NCI-H187 (cell line): ENCODE measurements around the gene DNMBP.
"Not testable (repeated sequence)": the region's sequence is repeated elsewhere in the genome, so short reads cannot be mapped to it uniquely, and the experiment has no call there.

Experiments used
- DNase-seq, 2 experiments: peaks; one replicate each; lab custom pipeline; 2025; lab: John Stamatoyannopoulos, UW

Gene DNMBP

DNA sequence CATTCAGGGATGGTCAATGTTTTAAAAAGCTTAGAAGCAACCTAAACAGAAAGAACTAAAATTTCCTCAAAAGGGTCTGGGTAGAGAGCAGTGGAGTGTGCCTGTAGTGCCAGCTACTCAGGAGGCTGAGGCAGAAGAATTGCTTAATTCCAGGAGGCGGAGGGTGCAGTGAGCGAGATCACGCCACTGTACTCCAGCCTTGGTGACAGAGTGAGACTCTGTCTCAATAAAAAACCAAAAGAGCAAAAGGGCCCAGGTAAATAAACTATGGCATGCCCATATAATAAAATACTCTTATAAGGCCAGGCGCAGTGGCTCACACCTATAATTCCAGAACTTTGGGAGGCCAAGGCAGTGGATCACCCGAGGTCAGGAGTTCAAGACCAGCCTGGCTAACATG, 93.0 kb downstream of the DNMBP start:
- no peak for DNase-seq

DNA sequence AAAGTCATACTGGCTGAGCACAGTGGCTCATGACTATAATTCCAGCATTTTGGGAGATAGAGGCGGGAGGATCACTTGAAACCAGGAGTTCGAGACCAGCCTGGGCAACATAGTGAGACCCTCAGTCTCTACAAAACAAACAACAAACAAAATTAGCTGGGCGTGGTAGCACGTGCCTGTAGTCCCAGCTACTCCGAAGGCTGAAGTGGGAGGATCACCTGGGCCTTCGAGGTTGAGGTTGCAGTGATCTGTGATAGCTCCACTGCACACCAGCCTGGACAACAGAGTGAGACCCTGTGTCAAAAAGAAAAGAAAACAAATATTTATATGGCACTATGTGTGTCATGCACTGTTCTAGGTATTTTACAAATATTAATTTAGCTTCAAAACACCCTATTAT, 94.3 kb downstream of the DNMBP start:
- no peak for DNase-seq

DNA sequence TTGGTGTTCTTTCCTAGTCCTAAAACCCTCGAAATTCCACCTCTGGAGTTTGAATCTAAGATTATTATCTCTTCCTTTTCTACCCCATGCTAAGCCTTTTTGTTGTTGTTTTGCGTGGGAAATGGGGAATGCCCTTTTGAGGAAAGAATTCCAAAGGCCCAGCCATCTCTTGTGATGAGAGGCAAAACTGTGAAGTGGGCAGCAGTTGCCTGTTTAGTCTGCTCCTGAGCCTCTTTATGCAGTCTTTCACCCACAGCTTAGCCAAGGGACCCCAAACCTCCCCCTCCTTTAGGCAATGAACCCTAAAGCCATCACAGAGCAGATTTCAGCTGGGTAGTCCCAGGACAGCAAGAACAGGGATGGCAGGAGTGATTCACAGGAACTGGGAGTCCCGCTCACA, 95.5 kb downstream of the DNMBP start:
- no peak for DNase-seq

GRCh38 chr10:99913831-99914235, 95.9 kb downstream of the DNMBP start:
- DNase-seq = no peak

DNA sequence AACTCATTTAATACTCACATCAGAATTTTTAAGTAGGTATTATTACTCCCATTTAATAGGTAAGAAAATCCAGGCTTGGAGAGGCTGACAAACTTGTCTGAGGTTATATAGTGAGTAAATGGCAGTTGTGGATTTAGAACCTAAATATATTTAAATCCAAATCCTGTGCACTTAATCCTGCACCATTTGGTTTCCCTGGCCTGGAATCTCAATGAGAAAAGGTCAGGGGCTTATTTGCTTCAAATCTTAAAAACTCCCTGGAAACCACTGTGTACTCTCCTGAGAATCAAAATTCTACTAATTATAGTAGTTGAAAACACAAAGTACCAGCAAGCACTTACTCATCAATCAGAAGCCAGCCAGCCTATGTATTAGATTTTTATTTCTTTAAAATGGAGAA, 97.7 kb downstream of the DNMBP start:
- no peak for DNase-seq

DNA sequence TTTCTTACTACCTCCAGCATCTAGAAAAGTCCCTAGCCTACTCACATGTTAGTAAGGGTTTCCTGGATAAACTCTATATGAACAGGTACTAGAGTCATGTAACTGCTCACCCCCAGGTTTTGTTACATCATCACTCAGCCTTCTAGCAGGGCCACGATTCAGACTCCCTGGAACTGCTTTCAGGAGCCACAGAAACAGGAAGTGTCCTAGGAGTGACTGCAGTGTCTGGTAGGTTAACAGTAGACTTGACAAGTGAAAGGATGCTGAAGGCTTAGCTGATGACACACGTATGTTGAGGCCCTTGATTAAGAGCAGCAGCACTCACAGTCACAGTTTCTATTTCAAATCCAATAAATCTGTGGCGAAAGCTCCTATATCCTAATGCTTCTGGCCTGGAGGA, 101.2 kb downstream of the DNMBP start:
- DNase-seq = no peak

- no peak for DNase-seq
Observed at GRCh38 chr10:99906470-99906869, 103.3 kb downstream of the DNMBP start.

GRCh38 chr10:99905971-99906370, 103.8 kb downstream of the DNMBP start:
- no peak for DNase-seq

DNA sequence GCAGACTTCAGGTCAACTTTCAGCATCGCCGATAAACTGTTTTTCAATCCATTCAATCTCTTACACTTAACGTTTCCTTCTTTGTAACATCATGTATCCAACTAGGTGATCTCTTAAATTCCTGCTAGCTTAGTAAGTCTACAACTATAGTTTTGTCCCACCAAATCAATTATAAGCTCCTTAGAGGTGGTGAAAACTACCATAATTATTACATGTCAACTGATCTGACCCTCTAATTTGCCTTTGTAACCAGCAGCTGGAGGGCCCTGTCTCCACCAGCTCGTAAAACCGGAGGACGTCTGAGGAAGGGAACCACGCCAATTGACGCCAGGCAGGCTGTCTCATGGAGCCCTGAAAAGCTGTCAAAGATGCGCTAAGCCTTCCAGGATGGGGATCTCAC, 113.9 kb downstream of the DNMBP start:
- no peak for DNase-seq

DNA sequence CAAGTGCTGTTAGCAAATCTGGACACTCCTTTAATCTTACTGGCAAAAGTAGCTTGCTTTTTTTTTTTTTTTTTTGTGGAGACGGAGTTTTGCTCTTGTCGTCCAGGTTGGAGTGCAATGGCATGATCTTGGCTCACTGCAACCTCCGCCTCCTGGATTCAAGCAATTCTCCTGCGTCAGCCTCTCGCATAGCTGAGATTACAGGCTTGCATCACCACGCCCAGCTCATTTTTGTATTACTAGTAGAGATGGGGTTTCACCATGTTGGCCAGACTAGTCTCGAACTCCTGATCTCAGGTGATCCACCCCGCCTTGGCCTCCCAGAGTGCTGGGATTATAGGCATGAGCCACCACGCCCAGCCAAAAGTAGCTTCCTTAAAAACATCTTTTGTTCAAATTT, 114.7 kb downstream of the DNMBP start:
- not testable (repeated sequence) for DNase-seq

- no peak for DNase-seq
Observed at GRCh38 chr10:99894613-99895012, 115.1 kb downstream of the DNMBP start.

DNA sequence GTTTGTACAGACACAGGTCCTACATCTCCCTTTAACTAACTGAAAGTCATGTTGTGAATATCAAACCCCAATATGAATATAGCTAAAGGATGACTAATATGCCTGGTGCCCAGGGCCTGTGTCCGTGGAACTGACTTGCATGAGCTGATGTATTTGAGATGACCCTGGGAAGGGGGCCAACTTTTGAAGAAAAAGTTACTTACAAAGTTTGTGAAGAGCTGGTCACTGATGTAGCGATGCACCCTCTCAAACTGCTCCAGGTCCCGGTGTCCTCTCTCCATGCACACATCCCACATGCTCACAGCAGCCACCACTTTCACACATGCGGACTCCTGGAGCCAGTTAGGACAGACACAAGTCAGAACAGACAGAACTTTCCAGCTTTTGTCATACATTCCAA, 121.1 kb downstream of the DNMBP start:
- no peak for DNase-seq

DNA sequence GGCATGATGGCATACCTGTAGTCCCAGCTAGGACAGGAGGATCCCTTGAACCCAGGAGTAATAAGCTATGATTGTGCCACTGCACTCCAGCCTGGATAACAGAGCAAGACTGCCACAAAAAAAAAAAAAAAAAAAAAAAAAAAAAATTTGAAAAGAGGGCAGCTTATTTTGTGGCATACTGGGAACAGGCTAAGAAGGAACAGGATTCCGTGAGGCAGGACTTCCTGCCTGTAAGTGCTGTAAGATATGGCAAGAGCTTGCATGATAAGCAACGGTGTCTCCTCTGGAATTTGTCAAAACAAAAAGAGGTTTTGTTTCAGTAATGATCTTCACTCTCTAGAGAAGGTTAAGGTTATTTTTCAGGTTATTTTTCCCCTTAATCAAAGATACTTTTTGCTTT, 126.2 kb downstream of the DNMBP start:
- DNase-seq = no peak

- DNase-seq = no peak
Observed at GRCh38 chr10:99881371-99881770, 128.4 kb downstream of the DNMBP start.

GRCh38 chr10:99880080-99880835, 129.5 kb downstream of the DNMBP start:
- DNase-seq = no peak

GRCh38 chr10:99875473-99875872, 134.3 kb downstream of the DNMBP start:
- no peak for DNase-seq

DNA sequence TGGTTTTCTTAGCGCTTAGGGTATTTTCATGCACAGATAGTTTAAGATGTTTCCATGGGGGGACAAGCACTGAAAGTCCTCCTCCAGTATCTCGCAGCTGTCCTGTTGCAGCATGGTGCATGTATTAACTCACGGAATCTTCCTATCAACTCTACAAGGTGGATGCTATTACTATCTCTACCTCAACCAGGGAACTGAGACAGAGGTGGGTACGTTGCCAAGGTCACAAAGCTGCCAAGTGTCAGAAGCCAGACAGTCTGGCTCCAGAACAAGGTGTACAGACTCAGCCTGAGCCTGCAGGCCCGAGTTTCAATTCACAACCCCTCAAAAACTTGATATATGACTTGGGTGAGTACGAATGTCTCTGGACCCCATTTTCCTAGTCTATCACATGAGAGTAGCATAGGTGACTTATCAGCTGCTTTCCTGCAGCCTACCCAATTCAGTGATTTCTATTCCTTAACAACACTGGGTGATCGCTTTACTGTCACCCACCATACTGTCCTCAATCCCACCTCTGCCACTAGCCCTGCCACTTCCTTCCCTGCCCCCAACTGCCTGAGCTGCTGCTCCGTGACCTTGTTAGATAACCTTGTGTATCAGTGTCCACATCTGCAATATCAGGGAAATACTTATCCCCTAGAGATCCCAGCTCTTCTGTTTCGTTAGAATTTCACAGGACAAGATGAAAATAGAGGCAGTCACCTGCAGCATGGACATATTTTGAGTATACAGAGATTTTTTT, 135.2 kb downstream of the DNMBP start:
- no peak for DNase-seq

DNA sequence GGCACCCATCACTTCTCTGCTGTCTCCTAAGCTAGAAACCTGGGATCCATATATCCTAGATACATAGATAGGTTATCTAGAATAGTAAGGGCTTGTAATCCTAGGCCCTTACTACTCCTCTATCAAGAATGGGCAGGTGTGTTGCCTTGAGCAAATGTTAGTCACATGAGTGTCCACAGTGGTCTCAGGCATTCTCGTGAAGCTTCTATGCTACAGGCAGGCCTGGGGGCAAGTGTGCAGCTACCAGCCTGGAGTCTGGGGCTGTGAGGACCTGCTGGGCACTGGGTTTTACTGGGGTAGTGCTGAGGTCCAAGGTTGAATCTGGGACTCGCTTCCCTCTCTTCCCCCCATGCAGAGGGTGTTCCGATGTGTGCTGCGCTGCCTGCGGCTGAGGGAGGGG, 135.9 kb downstream of the DNMBP start:
- no peak for DNase-seq

GRCh38 chr10:99872367-99873162, 137.2 kb downstream of the DNMBP start:
- no peak for DNase-seq

DNA sequence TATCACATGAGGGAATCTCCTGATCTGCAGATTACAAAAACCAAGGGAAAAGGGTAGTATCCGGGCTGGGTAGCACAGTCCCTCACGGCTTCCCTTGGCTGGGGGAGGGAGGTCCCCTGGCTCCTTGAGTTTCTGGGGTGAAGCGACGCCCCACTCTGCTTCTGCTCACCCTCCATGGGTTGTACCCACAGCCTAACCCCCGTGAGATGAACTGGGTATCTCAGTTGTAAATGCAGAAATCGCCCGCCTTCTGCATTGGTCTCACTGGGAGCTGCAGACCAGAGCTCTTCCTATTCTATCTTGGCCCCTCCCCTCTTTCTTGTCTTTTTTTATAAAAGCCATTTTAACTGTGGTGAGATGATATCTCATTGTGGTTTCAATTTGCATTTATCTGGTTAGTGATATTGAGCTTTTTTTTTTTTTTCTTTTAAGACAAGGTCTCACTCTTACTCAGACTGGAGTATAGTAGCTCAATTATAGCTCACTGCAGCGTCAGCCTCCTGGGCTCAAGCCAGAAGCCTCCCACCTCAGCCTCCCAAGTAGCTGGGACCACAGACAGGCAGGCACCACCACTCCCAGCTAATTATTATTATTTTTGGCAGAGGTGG, 139.5 kb downstream of the DNMBP start:
- DNase-seq = no peak

- no peak for DNase-seq
Observed at GRCh38 chr10:99869581-99870122, 140.1 kb downstream of the DNMBP start.

DNA sequence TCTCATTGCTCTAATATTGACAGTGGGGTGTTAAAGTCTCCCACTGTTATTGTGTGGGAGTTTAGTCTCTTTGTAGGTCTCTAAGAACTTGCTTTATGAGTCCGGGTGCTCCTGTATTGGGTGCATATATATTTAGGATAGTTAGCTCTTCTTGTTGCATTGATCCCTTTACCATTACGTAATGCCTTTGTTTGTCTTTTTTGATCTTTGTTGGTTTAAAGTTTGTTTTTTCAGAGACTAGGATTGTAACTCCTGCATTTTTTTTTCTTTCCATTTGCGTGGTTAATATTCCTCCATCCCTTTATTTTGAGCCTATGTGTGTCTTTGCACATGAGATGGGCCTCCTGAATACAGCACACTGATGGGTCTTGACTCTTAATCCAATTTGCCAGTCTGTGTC, 142.5 kb downstream of the DNMBP start:
- DNase-seq = not testable (repeated sequence)
